NCI-H82 treated with DMSO at 0.1 percent for 48 hours (cell line): ENCODE results near the gene OR2V2.
"Not testable (repeated sequence)": the region's sequence is repeated elsewhere in the genome, so short reads cannot be mapped to it uniquely, and the experiment has no call there.

Experiments
- DNase-seq: peaks from one replicate; lab custom pipeline; 2025; ENCODE audit not compliant: unreplicated experiment; lab: John Stamatoyannopoulos, UW

The OR2V2 gene

DNA sequence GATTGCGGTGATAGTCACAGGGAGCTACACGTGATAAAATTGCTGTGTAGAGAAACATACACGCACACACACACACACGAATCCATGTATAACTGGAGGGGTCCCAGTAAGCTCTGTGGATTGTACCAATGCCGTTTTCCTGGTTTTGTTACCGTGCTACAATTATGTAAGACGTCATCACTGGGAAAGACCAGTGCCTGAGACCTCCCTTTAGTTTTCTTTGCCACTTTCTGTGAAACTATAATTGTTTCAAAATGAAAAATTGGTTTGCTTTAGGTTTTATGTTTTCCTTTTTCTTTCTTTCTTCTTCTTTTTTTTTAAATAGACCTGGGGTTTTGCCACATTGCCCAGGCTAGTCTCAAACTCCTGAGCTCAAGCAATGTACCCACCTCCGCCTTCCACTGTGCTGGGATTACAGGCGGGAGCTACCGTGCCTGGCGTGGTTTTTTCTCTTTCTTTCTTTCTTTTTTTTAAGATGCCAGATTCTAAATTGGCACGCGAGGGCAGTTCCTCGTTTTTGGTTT, 21.3 kb downstream of the OR2V2 start:
- no peak for DNase-seq

DNA sequence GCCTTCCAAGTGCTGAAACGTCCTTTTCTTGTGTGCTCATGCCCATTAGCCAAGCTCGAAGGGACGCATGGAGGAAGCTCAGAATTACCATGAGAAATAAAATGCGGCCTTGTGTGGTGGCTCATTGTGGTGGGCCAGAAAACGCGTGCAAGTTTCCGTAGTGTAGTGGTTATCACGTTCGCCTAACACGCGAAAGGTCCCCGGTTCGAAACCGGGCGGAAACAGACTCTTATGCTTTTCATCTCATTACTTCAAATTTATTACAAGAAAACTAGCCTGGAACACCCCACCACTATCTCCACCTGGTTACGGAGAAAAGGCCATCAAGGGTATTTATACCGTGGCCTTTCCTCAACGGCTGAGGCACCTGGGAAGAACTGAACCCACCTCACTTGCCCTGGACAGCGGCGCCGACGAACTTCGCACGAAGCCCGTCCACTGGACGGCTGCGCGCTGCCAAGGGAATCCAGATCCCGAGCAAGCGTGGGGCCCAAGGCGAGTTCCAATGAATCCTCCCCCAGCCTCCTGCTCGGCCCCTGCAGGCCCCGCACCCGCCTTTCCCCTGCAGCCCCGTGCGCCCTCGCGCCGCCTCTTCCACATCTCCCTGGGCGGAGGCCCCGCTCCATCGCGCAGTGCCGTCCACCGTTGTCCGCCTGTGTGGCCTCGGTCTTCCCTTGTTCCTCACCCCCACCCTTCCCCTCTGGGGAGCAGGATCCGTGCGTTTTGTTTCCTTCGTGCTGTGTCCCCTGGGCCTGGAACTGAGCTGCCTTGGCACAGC, 22.3 kb downstream of the OR2V2 start:
- DNase-seq: peak; percentile 54

DNA sequence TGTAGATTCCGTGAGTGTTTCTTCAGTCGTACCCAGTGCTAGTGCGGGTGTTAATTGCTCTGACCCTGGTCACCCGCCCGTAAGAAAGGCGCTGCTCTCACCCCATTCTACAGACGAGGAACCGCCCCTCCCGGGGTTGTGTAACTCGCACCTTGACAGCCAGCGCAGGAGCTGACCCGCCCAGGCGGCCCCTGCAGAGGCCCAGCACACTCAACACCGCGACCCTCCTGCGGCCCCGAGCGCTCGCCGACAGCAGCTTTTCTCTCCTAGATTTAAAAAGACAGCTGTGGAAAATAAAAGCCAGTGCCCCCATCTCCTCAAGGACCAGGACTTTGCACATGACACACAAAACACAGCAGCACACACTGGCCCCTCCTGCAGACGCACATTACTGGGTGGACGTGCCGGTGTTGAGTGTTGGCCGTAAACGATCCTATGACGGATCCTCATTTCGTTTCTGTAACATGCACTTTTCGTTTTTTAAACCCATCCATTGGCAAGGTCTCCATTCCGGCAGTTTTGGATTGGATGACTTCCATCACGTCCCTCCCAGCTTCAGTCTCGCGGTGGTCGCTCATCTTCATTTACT, 22.9 kb downstream of the OR2V2 start:
- DNase-seq: no peak

DNA sequence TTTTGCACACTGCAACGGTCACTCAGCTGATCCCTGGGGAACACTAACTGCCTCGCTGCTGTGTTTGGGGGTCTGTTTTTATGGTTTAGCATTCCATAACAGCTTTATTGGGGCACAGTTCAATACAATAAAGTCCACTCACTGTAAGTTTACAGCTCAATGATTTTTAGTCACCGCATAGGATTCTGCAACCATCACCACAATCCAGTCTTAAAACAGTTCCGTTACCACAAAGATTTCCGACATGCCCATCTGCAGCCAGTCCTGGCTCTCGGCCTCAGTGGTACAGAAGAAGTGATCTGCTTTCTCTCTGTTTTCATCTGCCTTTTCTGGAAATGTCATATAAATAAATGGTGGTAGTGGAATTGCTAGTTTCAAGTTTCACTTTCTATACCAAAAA, 23.6 kb downstream of the OR2V2 start:
- no peak for DNase-seq

DNA sequence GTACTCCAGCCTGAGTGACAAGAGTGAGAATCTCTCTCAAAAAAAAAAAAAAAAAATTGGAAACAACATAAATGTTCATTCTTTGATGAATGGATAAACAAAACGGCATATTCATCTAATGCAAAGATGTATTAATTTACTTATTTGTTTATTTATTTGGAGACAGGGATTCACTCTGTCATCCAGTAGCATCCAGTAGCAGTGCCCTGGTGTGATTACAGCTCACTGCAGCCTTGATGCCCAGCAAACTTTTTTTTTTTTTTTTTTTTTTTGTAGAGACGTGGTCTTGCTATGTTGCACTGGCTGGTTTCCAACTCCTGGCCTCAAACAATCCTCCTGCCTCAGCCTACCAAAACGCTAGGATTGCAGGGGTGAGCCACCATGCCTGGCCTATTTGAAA, 24.4 kb downstream of the OR2V2 start:
- DNase-seq: no peak

DNA sequence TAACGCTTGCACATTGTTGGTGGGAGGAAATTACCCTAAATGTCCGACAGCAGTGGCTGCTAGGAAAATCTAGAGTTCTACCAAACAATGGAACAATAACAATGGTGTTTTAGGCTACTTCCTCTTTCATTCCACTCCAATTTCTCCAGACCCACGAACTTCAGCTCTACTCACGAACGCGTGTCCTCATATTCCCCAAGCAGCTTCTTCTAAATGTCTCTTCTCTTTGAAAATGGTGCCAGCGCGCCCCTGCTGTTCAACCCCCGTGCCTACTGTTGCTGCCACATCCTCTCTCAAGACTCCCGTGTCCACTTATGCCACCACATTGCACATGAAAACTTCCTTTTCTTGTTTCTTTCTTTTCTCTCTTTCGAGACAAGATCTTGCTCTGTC, 25.6 kb downstream of the OR2V2 start:
- DNase-seq: no peak

DNA sequence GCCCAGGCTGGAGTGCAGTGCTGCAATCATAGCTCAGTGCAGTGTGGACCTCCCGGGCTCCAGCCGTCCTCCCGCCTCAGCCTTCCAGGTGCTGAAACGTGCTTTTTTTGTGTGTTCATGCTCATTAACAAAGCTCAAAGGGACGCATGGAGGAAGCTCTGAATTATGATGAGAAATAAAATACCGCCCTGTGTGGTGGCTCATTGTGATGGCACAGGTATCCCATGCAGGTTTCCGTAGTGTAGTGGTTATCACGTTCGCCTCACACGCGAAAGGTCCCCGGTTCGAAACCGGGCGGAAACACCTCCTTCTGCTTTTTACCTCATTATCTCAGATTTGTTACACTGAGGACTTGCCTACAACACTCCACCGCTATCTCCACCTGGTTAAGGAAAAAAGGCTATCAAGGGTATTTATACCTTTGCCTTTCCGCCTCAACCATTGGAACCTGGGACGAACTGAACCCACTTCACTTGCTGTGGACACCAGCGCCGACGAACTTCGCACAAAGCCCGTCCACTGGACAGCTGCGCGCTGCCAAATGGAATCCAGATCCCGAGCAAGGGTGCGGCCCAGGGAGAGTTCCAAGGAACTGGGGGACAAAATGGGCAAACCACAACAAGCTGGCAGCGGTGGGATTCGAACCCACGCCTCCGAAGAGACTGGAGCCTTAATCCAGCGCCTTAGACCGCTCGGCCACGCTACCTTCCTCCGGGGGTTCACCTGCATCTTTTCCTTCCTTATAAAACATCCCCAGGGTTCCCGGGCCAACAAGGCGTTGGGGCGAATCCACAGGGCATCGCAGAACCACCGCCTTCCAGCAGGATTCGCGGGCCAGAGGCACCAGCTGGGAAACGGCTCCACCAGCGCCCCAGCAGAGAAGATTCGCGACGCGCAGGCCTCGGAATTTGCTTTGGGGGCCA, 26.3 kb downstream of the OR2V2 start:
- no peak for DNase-seq

DNA sequence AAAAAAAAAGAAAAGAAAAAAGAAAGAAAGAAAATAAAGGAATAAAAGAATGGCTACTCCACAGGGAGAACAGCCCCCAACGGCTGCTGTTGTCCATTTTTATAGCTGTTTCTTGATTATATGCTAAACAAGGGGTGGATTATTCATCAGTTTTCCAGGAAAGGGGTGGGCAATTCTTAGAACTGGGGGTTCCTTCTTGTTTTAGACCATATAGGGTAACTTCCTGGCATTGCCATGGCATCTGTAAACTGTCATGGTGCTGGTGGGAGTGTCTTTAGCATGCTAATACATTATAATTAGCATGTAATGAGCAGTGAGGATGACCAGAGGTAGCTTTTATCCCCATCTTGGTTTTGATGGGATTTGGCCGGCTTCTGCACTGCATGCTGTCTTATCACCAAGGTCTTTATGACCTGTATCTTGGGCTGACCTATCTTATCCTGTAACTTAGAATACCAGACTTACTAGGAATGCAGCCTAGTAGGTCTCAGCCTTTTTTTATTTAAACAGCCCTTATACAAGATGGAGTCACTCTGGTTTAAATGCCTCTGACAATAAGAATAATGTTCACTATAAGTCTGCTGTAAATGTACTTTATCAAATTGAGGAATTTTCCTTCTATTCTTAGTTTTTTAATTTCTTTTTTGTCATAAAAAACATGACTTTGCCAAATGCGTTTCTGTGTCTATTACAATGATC, 29.0 kb downstream of the OR2V2 start:
- no peak for DNase-seq

DNA sequence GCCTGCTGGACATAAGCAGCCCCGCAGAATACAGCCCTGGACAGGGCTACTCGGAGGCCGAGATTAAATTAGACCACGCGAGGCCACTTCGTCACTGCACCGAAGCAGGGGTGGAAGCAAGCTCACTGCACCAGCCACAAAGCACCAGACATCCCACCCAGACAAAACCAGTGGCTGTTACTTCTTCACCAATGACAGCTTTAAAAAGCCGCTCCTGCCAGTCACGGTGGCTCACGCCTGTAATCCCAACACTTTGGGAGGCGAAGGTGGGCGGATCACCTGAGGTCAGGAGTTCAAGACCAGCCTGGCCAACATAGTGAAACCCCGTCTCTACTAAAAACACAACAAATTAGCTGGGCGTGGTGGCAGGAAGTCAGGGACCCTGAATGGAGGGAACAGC, 30.2 kb downstream of the OR2V2 start:
- DNase-seq: not testable (repeated sequence)

DNA sequence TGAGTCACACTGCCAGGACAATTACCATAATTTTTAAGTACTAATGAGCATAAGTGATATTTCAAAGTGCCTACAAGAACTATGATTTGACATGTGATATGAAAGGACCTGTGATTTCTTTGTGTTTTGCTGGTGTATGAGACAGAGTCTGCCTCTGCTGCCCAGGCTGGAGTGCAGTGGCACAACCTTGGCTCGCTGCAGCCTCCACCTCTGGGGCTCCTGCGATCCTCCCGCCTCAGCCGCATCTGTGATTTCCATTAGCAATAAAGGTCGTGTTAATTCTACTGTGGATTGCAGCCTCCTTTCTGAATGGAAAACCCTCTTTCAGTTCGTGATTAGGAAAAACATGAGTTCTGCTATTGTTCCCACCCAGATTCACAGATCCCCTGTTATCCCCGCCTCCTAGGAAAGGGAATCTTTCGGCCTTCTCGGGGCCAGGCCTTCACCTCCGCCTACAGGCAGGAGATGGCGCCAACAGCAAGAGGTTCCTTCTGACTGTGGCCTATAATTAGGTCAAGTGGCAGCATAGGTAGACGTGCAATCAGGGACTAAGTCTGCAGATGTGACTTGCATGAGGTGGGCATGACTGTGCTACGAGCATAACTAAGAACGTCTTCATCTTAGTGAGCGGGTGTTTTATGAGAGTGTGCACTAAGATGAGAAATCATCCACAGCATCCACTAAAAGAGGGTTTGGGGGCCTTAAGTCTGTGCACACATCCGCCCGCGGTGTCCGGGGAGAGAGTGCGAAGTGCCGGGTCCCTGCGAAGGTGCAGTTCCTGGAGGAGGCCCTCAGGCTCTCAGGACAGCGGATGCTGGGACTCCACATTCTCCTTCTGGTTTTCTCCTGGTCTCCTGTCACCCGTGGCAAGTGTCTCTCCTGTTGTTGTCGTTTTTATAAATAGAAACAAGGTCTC, 34.5 kb downstream of the OR2V2 start:
- DNase-seq: no peak

DNA sequence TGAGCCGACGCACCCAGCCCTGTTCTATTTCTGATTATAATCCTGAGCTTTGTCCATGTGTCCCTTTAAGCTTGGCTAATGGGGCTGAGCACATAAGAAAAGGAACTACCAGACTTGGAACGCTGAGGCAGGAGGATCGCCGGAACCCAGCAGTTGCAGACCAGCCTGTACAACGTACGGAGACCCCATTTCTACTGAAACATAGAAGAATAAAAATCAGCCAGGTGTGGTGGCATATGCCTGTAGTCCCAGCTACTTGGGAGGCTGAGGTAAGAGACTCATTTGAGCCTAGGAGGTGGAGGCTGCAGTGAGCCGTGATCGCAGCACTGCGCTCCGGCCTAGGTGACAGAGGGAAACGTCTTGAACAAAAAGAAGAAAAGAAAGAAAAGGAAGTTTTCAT, 35.3 kb downstream of the OR2V2 start:
- no peak for DNase-seq

DNA sequence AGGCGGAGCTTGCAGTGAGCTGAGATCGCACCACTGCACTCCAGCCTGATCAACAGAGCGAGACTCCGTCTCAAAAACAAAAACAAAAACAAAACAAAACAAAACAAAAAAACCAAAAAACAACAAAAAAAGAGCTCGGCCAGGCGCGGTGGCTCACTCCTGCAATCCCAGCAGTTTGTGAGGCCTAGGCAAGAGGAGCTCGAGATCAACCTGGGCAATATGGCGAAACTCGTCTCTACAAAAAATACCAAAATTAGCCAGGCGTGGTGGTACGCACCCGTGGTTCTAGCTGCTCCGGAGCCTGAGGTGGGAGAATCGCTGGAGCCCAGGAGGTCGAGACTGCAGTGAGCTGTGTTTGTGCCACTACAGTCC, 37.4 kb downstream of the OR2V2 start:
- DNase-seq: no peak

DNA sequence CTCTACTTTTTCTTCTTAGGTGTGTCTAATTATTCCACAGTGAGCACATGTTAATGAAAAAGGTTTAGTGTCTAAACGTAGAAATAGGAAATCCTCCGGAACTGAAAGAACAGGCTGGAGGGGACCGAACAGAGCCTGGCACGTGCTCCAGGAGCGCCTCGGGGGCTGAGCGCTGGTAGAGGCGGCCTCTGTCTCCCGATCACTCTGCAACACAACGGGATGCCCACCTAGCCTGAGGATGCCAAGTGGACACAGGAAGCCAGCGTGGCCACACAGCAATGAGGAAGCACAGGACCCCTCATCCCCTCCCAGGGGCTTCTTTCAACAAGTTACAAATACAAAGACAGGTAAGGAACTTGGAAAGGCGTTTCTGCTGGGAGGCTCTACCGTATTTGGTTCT, 38.2 kb downstream of the OR2V2 start:
- no peak for DNase-seq

DNA sequence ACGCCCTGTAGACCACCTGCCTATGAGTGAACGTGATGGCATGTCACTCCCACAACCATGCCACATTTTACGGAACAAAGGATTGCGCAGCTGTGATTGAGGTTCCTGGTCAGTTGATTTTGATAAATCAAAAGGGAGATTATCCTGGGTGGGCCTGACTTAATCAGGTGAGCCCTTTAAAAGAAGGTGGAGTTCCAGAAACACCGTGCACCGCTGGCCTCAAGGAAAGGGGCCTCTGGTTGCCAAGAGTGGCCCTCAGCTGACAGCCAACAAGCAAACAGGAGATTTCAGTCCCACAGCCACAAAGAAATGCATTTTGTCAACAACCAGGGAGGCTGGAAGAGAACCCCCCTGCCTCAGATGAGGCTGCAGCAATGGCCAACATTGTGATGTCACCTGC, 38.6 kb downstream of the OR2V2 start:
- no peak for DNase-seq

DNA sequence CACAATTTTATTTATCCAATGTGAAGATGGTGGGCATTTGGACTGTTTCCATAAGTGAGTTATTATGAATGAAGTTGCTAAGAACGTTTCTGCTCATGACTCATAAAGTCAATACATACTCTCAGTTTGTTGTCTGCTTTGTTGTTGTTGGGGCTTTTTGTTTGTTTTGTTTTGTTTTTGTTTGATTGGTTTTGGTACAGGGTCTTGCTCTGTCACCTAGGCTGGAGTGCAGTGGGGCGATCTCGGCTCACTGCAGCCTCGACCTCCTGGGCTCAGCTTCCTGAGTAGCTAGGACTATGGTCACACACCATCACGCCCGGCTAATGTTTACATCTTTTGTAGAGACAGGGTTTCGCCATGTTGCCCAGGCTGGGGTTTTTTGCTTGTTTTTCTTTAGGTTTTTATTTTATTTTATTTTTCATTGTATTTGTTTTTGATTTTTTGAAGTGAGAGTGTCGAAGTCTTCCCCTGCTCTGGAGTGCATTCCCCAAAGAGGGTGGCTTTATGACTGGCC, 39.7 kb downstream of the OR2V2 start:
- DNase-seq: no peak

DNA sequence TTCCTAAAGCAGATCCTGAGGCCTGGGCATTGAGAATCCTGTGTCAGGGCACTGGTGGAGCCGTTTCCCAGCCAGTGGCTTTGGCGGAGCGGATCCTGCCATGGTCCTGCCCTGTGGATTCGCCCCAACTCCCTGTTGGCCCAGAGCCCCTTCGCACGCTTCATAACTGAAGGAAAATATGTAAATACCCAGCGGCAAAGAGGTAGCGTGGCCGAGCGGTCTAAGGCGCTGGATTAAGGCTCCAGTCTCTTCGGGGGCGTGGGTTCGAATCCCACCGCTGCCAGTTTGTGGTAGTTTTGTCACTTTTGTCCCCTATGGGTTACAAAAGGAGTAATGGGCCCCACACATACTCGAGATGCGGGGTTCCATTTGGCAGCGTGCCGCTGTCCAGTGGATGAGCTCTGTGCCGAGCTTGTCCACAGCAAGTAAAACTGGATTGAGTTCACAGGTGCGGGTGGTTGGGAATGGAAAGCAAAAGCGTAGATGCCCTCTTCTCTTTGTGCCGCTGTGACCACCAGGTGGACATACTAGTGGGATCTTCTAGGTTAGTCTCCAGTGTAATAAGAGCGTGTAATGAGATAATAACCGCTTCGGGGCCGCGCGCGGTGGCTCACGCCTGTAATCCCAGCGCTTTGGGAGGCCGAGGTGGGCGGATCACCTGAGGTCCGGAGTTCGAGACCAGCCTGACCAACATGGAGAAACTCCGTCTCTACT, 40.3 kb downstream of the OR2V2 start:
- DNase-seq: no peak

DNA sequence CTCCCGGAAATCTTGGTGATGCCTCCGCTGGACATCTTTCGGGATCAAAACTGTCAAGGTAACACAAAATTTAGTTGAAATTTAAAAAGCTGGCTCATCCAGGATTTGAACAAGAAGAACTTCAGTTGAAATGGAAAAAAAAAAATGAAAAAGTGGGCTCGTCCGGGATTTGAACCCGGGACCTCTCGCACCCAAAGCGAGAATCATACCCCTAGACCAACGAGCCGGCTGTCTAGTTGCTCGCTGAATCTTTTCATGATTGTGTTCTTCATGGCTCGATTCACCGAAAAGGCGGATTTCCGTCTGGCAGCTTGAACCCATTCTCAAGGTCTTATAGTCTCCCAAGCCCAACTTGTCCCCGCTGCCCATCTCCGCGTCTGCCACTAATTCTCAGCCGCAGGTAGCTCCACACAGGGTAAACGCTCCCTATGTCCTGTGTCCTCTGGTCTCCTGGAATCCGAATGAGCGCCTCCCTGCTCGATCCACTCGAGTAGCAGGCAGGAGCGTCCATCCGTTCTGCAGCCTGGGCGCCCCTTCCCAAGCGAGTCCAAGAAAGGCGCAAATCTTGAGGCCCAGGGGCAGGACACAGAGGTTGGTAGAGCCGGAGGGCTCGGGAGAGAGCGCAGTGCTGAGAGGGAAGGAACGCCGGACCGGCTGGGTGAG, 41.4 kb downstream of the OR2V2 start:
- no peak for DNase-seq

DNA sequence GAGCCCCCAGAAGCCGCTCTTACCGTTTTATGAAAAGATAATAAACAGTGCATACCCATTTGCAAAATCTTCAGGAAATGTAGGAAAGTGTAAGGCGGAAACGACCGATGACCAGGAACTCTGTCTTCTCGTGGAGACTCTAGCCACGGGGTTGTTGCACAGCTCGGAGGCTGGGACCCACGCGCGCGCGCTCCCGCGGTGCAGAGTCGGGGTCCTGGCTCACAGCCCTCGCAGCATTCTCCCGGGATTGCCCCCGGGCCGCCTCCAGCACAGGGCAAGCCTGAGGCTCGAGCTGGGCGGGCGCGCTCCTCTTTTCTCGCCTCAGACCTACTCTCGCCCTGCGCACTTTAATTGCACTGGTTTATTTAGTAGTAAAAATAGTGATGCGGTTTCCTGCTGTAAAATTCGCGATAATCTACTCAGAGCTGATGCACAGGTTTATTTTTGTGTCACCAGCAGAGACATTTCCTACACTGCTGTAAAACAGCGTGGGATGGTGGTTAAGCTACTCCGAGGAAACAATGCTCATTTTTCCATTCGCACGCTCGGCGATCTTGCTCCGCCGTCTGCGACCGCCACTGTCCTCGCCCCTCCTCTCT, 42.1 kb downstream of the OR2V2 start:
- no peak for DNase-seq
